Parathyroid adenoma (tissue), 2 donors: ENCODE results near the gene ITPKB.
A peak's percentile ranks its signal among the peaks of the same experiment; 100 is the strongest.

Experiments
- H2AFZ ChIP-seq: fragments of 300-600 bp; sonication (generic); one replicate; pipeline ENCODE4 v1.7.0; 2017; ENCODE audit warnings: antibody characterized with exemption, mild to moderate bottlenecking
- H3K27ac ChIP-seq: fragments of 300-600 bp; sonication (generic); one replicate; pipeline ENCODE4 v1.7.0; 2017
- H3K27me3 ChIP-seq: fragments of 300-600 bp; sonication (generic); one replicate; pipeline ENCODE4 v1.7.0; 2017; ENCODE audit warnings: low read length; ENCODE audit not compliant: control insufficient read depth, insufficient read depth
- H3K36me3 ChIP-seq: fragments of 300-600 bp; sonication (generic); one replicate; pipeline ENCODE4 v1.7.0; 2017; ENCODE audit warnings: low read length; ENCODE audit not compliant: control insufficient read depth, insufficient read depth
- H3K4me1 ChIP-seq: fragments of 300-600 bp; sonication (generic); one replicate; pipeline ENCODE4 v1.7.0; 2017; ENCODE audit warnings: control low read depth
- H3K4me2 ChIP-seq: fragments of 300-600 bp; sonication (generic); one replicate; pipeline ENCODE4 v1.7.0; 2017; ENCODE audit warnings: low read length
- H3K4me3 ChIP-seq: fragments of 300-600 bp; sonication (generic); one replicate; pipeline ENCODE4 v1.7.0; 2017; ENCODE audit warnings: low read depth, low read length
- H3K79me2 ChIP-seq: fragments of 300-600 bp; sonication (generic); one replicate; pipeline ENCODE4 v1.7.0; 2017; ENCODE audit warnings: control low read depth
- H3K9ac ChIP-seq: fragments of 300-600 bp; sonication (generic); one replicate; pipeline ENCODE4 v1.7.0; 2017; ENCODE audit warnings: mild to moderate bottlenecking
- H3K9me3 ChIP-seq: fragments of 300-600 bp; sonication (generic); one replicate; pipeline ENCODE4 v1.7.0; 2017; ENCODE audit warnings: low read length; ENCODE audit not compliant: control insufficient read depth
- CTCF ChIP-seq: fragments of 300-600 bp; sonication (generic); IDR thresholded peaks from one replicate; pipeline ENCODE4 v1.7.0; 2017; ENCODE audit warnings: antibody characterized with exemption, mild to moderate bottlenecking
- donor health status: primary hyperparathyroidism.

Gene ITPKB

GRCh38 chr1:226662642-226663326 lies 76.3 kb downstream of the ITPKB start:
- no peak for TF ChIP-seq CTCF
- Histone ChIP-seq H3K9me3 (no peaks in the 10 kb centered on the region), H3K4me2 (no peak overlapping the region), H3K9ac (no peak overlapping the region), H3K4me1 (no peaks in the 10 kb centered on the region), H3K27ac (peak overlapping the region; percentile 71), H2AFZ (no peak overlapping the region), H3K27me3 (no peaks in the 10 kb centered on the region), H3K4me3 (no peak overlapping the region), H3K36me3 (no peaks in the 10 kb centered on the region), H3K79me2 (peaks cover 4% of the 10 kb centered on the region)

- TF ChIP-seq CTCF = no peak
- Histone ChIP-seq H3K4me3 (no peak overlapping the region), H3K9ac (no peak overlapping the region), H3K4me1 (peaks cover 3% of the 10 kb centered on the region), H3K27me3 (no peaks in the 10 kb centered on the region), H3K4me2 (no peak overlapping the region), H3K36me3 (no peaks in the 10 kb centered on the region), H3K79me2 (peaks cover 3% of the 10 kb centered on the region), H2AFZ (no peak overlapping the region), H3K27ac (peak overlapping the region; percentile 56), H3K9me3 (no peaks in the 10 kb centered on the region)
These were observed 77.1 kb downstream of the ITPKB start for GRCh38 chr1:226661965-226662364.

GRCh38 chr1:226661271-226661670 lies 77.8 kb downstream of the ITPKB start:
- Histone ChIP-seq H3K4me2 (no peak overlapping the region), H3K36me3 (no peaks in the 10 kb centered on the region), H2AFZ (no peak overlapping the region), H3K9ac (no peak overlapping the region), H3K9me3 (no peaks in the 10 kb centered on the region), H3K27me3 (no peaks in the 10 kb centered on the region), H3K4me1 (peaks cover 10% of the 10 kb centered on the region), H3K4me3 (no peak overlapping the region), H3K27ac (peak overlapping the region; percentile 56), H3K79me2 (peaks cover 2% of the 10 kb centered on the region)
- no peak for TF ChIP-seq CTCF

- peak overlapping the region; percentile 56 for H3K27ac ChIP-seq
- H3K9ac ChIP-seq = no peak overlapping the region
- H3K36me3 ChIP-seq = no peaks in the 10 kb centered on the region
- H3K4me2 ChIP-seq = no peak overlapping the region
- H3K79me2 ChIP-seq = peaks cover 2% of the 10 kb centered on the region
- no peak overlapping the region for H2AFZ ChIP-seq
- peaks cover 10% of the 10 kb centered on the region for H3K4me1 ChIP-seq
- H3K27me3 ChIP-seq = no peaks in the 10 kb centered on the region
- TF ChIP-seq CTCF = no peak
- H3K9me3 ChIP-seq = no peaks in the 10 kb centered on the region
- no peak overlapping the region for H3K4me3 ChIP-seq
These were observed 78.5 kb downstream of the ITPKB start for GRCh38 chr1:226660410-226661182.
